Neural cell (in vitro differentiated cells): ENCODE measurements around the gene CCDC43. TPM values are rescaled to one million over a fixed set of nuclear protein-coding genes. Genes with fewer than 3 reads are reported as not detected.
A peak's percentile ranks its signal among the peaks of the same experiment; 100 is the strongest.
"Not testable (repeated sequence)": the region's sequence is repeated elsewhere in the genome, so short reads cannot be mapped to it uniquely, and the experiment has no call there.

Experiments used
- H2AFZ ChIP-seq: fragments of 200-600, 300-800 bp; sonication (generic), shearing (Covaris generic); 2 replicates; pipeline ENCODE4 v1.6.0; 2014; ENCODE audit warnings: low read depth, mild to moderate bottlenecking, antibody characterized with exemption, low read length, moderate library complexity
- H3F3A ChIP-seq: fragments of 200-600 bp; shearing (Covaris generic); 2 replicates; pipeline ENCODE4 v1.6.1; 2016; ENCODE audit warnings: mild to moderate bottlenecking, moderate library complexity, mixed read lengths, antibody characterized with exemption, low read length; ENCODE audit not compliant: insufficient read depth, poor library complexity, severe bottlenecking
- H3K27ac ChIP-seq: fragments of 200-600, 300-800 bp; sonication (generic), shearing (Covaris generic); 2 replicates; pipeline ENCODE4 v1.5.1; 2014; ENCODE audit warnings: mild to moderate bottlenecking, low read length, moderate library complexity
- H3K27me3 ChIP-seq: fragments of 300-800, 200-600 bp; sonication (generic), shearing (Covaris generic); 2 replicates; pipeline ENCODE4 v1.6.0; 2014; ENCODE audit warnings: mild to moderate bottlenecking, low read depth, low read length, moderate library complexity; ENCODE audit not compliant: insufficient read depth
- H3K36me3 ChIP-seq: fragments of 300-800, 200-600 bp; sonication (generic), shearing (Covaris generic); 2 replicates; pipeline ENCODE4 v1.5.1; 2014; ENCODE audit warnings: mild to moderate bottlenecking, antibody characterized with exemption, low read length, moderate library complexity; ENCODE audit not compliant: insufficient read depth
- H3K4me2 ChIP-seq: fragments of 300-800, 200-600 bp; sonication (generic), shearing (Covaris generic); 2 replicates; pipeline ENCODE4 v1.6.0; 2014; ENCODE audit warnings: mild to moderate bottlenecking, low read length
- H3K4me3 ChIP-seq: fragments of 300-800, 200-600 bp; sonication (generic), shearing (Covaris generic); 2 replicates; pipeline ENCODE4 v1.5.1; 2014; ENCODE audit warnings: mild to moderate bottlenecking, low read length, moderate library complexity
- H3K79me2 ChIP-seq: fragments of 200-600 bp; shearing (Covaris generic); replicated peaks from 2 replicates; pipeline ENCODE4 v1.6.0; 2014; ENCODE audit warnings: mild to moderate bottlenecking, low read length, moderate library complexity; ENCODE audit not compliant: insufficient read depth
- H3K9ac ChIP-seq: fragments of 300-800, 200-600 bp; sonication (generic), shearing (Covaris generic); 2 replicates; pipeline ENCODE4 v1.6.1; 2016; ENCODE audit warnings: mild to moderate bottlenecking, low read length, mixed read lengths
- H3K9me2 ChIP-seq: fragments of 200-600 bp; shearing (Covaris generic); 2 replicates; pipeline ENCODE4 v1.6.1; 2016; ENCODE audit warnings: mild to moderate bottlenecking, low read length, mixed read lengths; ENCODE audit not compliant: insufficient read depth
- H3K9me3 ChIP-seq: fragments of 200-600, 300-800 bp; sonication (generic), shearing (Covaris generic); 2 replicates; pipeline ENCODE4 v1.6.1; 2016; ENCODE audit warnings: mild to moderate bottlenecking, mixed run types, low read length, moderate library complexity, mixed read lengths
- H4K20me1 ChIP-seq: fragments of 200-600 bp; shearing (Covaris generic); 2 replicates; pipeline ENCODE4 v1.6.1; 2016; ENCODE audit warnings: mild to moderate bottlenecking, mixed run types; ENCODE audit not compliant: insufficient read depth
- EP300 ChIP-seq: fragments of 450-650 bp; conservative IDR thresholded peaks from 2 replicates; pipeline ENCODE4 v1.6.1; 2014; ENCODE audit warnings: antibody characterized with exemption, mild to moderate bottlenecking, moderate library complexity; ENCODE audit not compliant: poor library complexity, severe bottlenecking
- EZH2 ChIP-seq: fragments of 200-600, 300-800 bp; shearing (Covaris generic), sonication (generic); IDR thresholded peaks from 2 replicates; pipeline ENCODE4 v1.6.1; 2014; ENCODE audit warnings: antibody characterized with exemption, low read length, borderline replicate concordance, mild to moderate bottlenecking; ENCODE audit not compliant: insufficient read depth, poor library complexity, severe bottlenecking
- MXI1 ChIP-seq: fragments of 450-650 bp; conservative IDR thresholded peaks from 2 replicates; pipeline ENCODE4 v1.6.1; 2014; ENCODE audit warnings: antibody characterized with exemption, mild to moderate bottlenecking; ENCODE audit not compliant: poor library complexity, severe bottlenecking
- POLR2AphosphoS5 ChIP-seq: IDR thresholded peaks from 2 replicates; pipeline ENCODE4 v1.6.1; 2012
- RAD21 ChIP-seq: fragments of 450-650 bp; conservative IDR thresholded peaks from 2 replicates; pipeline ENCODE4 v1.6.1; 2014; ENCODE audit warnings: antibody characterized with exemption, mild to moderate bottlenecking, moderate library complexity
- REST ChIP-seq: IDR thresholded peaks from 2 replicates; pipeline ENCODE4 v1.6.1; 2012; ENCODE audit warnings: borderline replicate concordance
- SMC3 ChIP-seq: fragments of 450-650 bp; conservative IDR thresholded peaks from 2 replicates; pipeline ENCODE4 v1.6.1; 2014; ENCODE audit warnings: antibody characterized with exemption, mild to moderate bottlenecking, moderate library complexity; ENCODE audit not compliant: poor library complexity
- TAF1 ChIP-seq: IDR thresholded peaks from 2 replicates; pipeline ENCODE4 v1.6.1; 2012; ENCODE audit warnings: low read depth
- polyA plus RNA-seq: library from polyadenylated mRNA; depleted of rRNA; stranded (reverse); fragments of >200 nt; gene quantifications from 2 replicates; pipeline ENCODE4 v1.2.3, GENCODE V29; 2014
- TF ChIP-seq, protein P1 (sequence below): fragments of 450-650 bp; IDR thresholded peaks from 2 replicates; pipeline ENCODE4 v1.5.1; 2014; ENCODE audit warnings: antibody characterized with exemption, mild to moderate bottlenecking, moderate library complexity; ENCODE audit not compliant: poor library complexity, severe bottlenecking

CCDC43 gene
- polyA plus RNA-seq, 1 donor from 2014 or later, result 53.3 TPM

GRCh38 chr17:44707755-44708400 lies 18.3 kb upstream of the CCDC43 start:
- no peaks in the 10 kb centered on the region for H4K20me1 ChIP-seq
- H3K36me3 ChIP-seq, result no peaks in the 10 kb centered on the region
- no peak for TF ChIP-seq MXI1
- TF ChIP-seq SMC3, result no peak
- no peak for TF ChIP-seq EP300
- TF ChIP-seq, protein P1, sequence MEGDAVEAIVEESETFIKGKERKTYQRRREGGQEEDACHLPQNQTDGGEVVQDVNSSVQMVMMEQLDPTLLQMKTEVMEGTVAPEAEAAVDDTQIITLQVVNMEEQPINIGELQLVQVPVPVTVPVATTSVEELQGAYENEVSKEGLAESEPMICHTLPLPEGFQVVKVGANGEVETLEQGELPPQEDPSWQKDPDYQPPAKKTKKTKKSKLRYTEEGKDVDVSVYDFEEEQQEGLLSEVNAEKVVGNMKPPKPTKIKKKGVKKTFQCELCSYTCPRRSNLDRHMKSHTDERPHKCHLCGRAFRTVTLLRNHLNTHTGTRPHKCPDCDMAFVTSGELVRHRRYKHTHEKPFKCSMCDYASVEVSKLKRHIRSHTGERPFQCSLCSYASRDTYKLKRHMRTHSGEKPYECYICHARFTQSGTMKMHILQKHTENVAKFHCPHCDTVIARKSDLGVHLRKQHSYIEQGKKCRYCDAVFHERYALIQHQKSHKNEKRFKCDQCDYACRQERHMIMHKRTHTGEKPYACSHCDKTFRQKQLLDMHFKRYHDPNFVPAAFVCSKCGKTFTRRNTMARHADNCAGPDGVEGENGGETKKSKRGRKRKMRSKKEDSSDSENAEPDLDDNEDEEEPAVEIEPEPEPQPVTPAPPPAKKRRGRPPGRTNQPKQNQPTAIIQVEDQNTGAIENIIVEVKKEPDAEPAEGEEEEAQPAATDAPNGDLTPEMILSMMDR, result no peak
- TF ChIP-seq EZH2, result no peak
- no peak for TF ChIP-seq POLR2AphosphoS5
- TF ChIP-seq TAF1, result no peak
- TF ChIP-seq RAD21, result no peak
- TF ChIP-seq REST, result no peak
- H3K79me2 ChIP-seq, result peaks cover 10% of the 10 kb centered on the region
- H3K4me2 ChIP-seq, result peak overlapping the region; percentile 72
- H3K9me3 ChIP-seq, result no peaks in the 10 kb centered on the region
- H2AFZ ChIP-seq, result peak overlapping the region; percentile 97
- no peaks in the 10 kb centered on the region for H3F3A ChIP-seq
- H3K4me3 ChIP-seq, result peak overlapping the region; percentile 77
- peak overlapping the region; percentile 77 for H3K27ac ChIP-seq
- H3K9ac ChIP-seq, result peak overlapping the region; percentile 71
- H3K9me2 ChIP-seq, result no peaks in the 10 kb centered on the region
- no peaks in the 10 kb centered on the region for H3K27me3 ChIP-seq

- H2AFZ ChIP-seq, H3K27me3 ChIP-seq, H3K36me3 ChIP-seq, H3K9ac ChIP-seq, H4K20me1 ChIP-seq, H3K79me2 ChIP-seq, H3K4me2 ChIP-seq, H3K27ac ChIP-seq, H3K9me3 ChIP-seq, H3K9me2 ChIP-seq, H3F3A ChIP-seq, H3K4me3 ChIP-seq: not testable (repeated sequence)
These were observed 10.7 kb upstream of the CCDC43 start for GRCh38 chr17:44700288-44700687.
